Measurements from ENCODE around the gene ITGA3. TPM values are rescaled to one million over a fixed set of nuclear protein-coding genes. Genes with fewer than 3 reads are reported as not detected.

ITGA3 gene
- total and polyA plus RNA-seq, 2 of the 13 experiments (the other 11 are each of a cell fraction or from before 2014, with no cell fraction given) = 0.48 to 0.69 TPM

- TF ChIP-seq TEF (CRISPR knock-in tag; IDR thresholded peaks at IDR 0.05) (no peak), TP53 (CRISPR knock-in tag; conservative IDR thresholded peaks at IDR 0.05) (no peak), FOXO4 (CRISPR knock-in tag; conservative IDR thresholded peaks at IDR 0.05) (no peak), GABPB1 (CRISPR knock-in tag; IDR thresholded peaks at IDR 0.05) (0 out of 2 replicates have a peak, but pooled peaks have one; percentile 26), ZNF446 (CRISPR knock-in tag; IDR thresholded peaks at IDR 0.05) (no peak), SALL1 (CRISPR knock-in tag; IDR thresholded peaks at IDR 0.05) (peak; percentile 22; the same call in 1 of the 2 replicates), MYC (CRISPR knock-in tag; IDR thresholded peaks at IDR 0.05; ENCODE audit: borderline replicate concordance) (0 out of 2 replicates have a peak, but pooled peaks have one; percentile 32), FOXP1 (IDR thresholded peaks at IDR 0.05) (no peak), FOXP1 (CRISPR knock-in tag; IDR thresholded peaks at IDR 0.05) (no peak), ZNF354B (CRISPR knock-in tag; IDR thresholded peaks at IDR 0.05) (no peak), ZNF430 (CRISPR knock-in tag; IDR thresholded peaks at IDR 0.05) (no peak), SMYD3 (CRISPR knock-in tag; IDR thresholded peaks at IDR 0.05) (no peak), IKZF1 (IDR thresholded peaks at IDR 0.05) (no peak), ZNF550 (CRISPR knock-in tag; IDR thresholded peaks at IDR 0.05; ENCODE audit: borderline replicate concordance) (no peak), ZFAT (CRISPR knock-in tag; conservative IDR thresholded peaks at IDR 0.05) (no peak), DNMT1 (CRISPR knock-in tag; IDR thresholded peaks at IDR 0.05) (no peak), ZNF567 (CRISPR knock-in tag; IDR thresholded peaks at IDR 0.05; ENCODE audit: borderline replicate concordance) (no peak), ZBTB26 (CRISPR knock-in tag; IDR thresholded peaks at IDR 0.05; ENCODE audit: borderline replicate concordance) (no peak), ZNF362 (CRISPR knock-in tag; IDR thresholded peaks at IDR 0.05; ENCODE audit: borderline replicate concordance) (no peak), MXD1 (CRISPR knock-in tag; IDR thresholded peaks at IDR 0.05) (no peak), ZBTB4 (CRISPR knock-in tag; IDR thresholded peaks at IDR 0.05; ENCODE audit: borderline replicate concordance) (no peak), ZFP62 (CRISPR knock-in tag; IDR thresholded peaks at IDR 0.05) (no peak), HHEX (CRISPR knock-in tag; IDR thresholded peaks at IDR 0.05) (no peak), GPN1 (CRISPR knock-in tag; IDR thresholded peaks at IDR 0.05; ENCODE audit: borderline replicate concordance) (no peak)
Observed at GRCh38 chr17:50123649-50124349, 67.9 kb downstream of the ITGA3 start (continued).
